CD14-positive monocyte (primary cell): ENCODE data around the gene ELMOD1. TPM values are rescaled to one million over a fixed set of nuclear protein-coding genes. Genes with fewer than 3 reads are reported as not detected.
A peak's percentile ranks its signal among the peaks of the same experiment; 100 is the strongest.

Experiments used
- DNase-seq, 3 donors: peaks; one replicate each; pipeline ENCODE4 v3.0.0-alpha.2; 2011 to 2022
- H2AFZ ChIP-seq: 2 replicates; pipeline ENCODE4 v1.6.0; 2012; ENCODE audit warnings: mild to moderate bottlenecking, low read depth, low read length, inconsistent platforms; ENCODE audit not compliant: insufficient read depth, poor library complexity, severe bottlenecking
- H3K27ac ChIP-seq, 2 donors: 1 replicate in 1 of 2; 2 replicates in 1 of 2; pipeline ENCODE4 v1.5.1; 2012 to 2013; ENCODE audit warnings: low read length in 2 of 2, control low read depth in 1 of 2, inconsistent platforms in 1 of 2, low read depth in 1 of 2, mild to moderate bottlenecking in 1 of 2
- H3K27me3 ChIP-seq, 2 donors: one replicate each; pipeline versions ENCODE4 v1.6.0 to v1.6.1; 2011 to 2013; ENCODE audit warnings: low read length in 2 of 2; ENCODE audit not compliant: control insufficient read depth in 2 of 2, insufficient read depth in 2 of 2
- H3K36me3 ChIP-seq, 2 donors: replicated peaks in 1 of 2; 1 replicate in 1 of 2; 2 replicates in 1 of 2; pipeline versions ENCODE4 v1.5.1 to v1.6.1; 2012 to 2013; ENCODE audit warnings: low read length in 2 of 2, control low read depth in 1 of 2, inconsistent platforms in 1 of 2, mild to moderate bottlenecking in 1 of 2; ENCODE audit not compliant: insufficient read depth in 2 of 2, control insufficient read depth in 1 of 2
- H3K4me1 ChIP-seq, 2 donors: 1 replicate in 1 of 2; 2 replicates in 1 of 2; pipeline versions ENCODE4 v1.5.1 to v1.6.1; 2012 to 2013; ENCODE audit warnings: low read length in 2 of 2, control low read depth in 1 of 2, inconsistent platforms in 1 of 2, mild to moderate bottlenecking in 1 of 2, moderate library complexity in 1 of 2; ENCODE audit not compliant: insufficient read depth in 2 of 2, control insufficient read depth in 1 of 2
- H3K4me2 ChIP-seq: replicated peaks from 2 replicates; pipeline ENCODE3; 2012; ENCODE audit warnings: low read length, moderate library complexity, mild to moderate bottlenecking; ENCODE audit not compliant: poor library complexity, severe bottlenecking; ENCODE audit errors: extremely low read depth
- H3K4me3 ChIP-seq, 3 experiments: fragments of 200-600 bp in 1 of 3; sonication (generic) in 1 of 3; replicated peaks in 1 of 3; 1 replicate in 2 of 3; 2 replicates in 1 of 3; pipeline ENCODE4 v1.5.1; 2011 to 2013; ENCODE audit warnings: low read length in 3 of 3, mild to moderate bottlenecking in 3 of 3, control low read depth in 2 of 3, low read depth in 2 of 3, inconsistent platforms in 1 of 3, moderate library complexity in 1 of 3
- H3K79me2 ChIP-seq: 2 replicates; pipeline ENCODE4 v1.6.0; 2012; ENCODE audit warnings: mild to moderate bottlenecking, control low read depth, inconsistent platforms, low read length, moderate library complexity; ENCODE audit not compliant: insufficient read depth
- H3K9ac ChIP-seq: 2 replicates; pipeline ENCODE4 v1.6.0; 2017; ENCODE audit warnings: low read length, mild to moderate bottlenecking; ENCODE audit not compliant: insufficient read depth, poor library complexity, severe bottlenecking
- H3K9me3 ChIP-seq, 2 donors: replicated peaks in 1 of 2; 1 replicate in 1 of 2; 2 replicates in 1 of 2; pipeline versions ENCODE4 v1.5.1 to v1.6.1; 2012 to 2013; ENCODE audit warnings: low read length in 2 of 2, control low read depth in 1 of 2; ENCODE audit not compliant: control insufficient read depth in 1 of 2, insufficient read depth in 1 of 2
- H4K20me1 ChIP-seq: 2 replicates; pipeline ENCODE4 v1.6.0; 2012; ENCODE audit warnings: mild to moderate bottlenecking, low read length, control low read depth, moderate library complexity; ENCODE audit not compliant: insufficient read depth
- H3K27ac Mint-ChIP-seq, 7 donors: one replicate each; pipeline ENCODE4 v1.8.0; 2020; ENCODE audit warnings: mild to moderate bottlenecking in 7 of 7, mixed read lengths in 7 of 7, moderate library complexity in 6 of 7, inconsistent platforms in 2 of 7
- H3K27me3 Mint-ChIP-seq, 3 donors: one replicate each; pipeline ENCODE4 v1.8.0; 2021 to 2022; ENCODE audit warnings: low read depth in 3 of 3, mild to moderate bottlenecking in 3 of 3, mixed read lengths in 3 of 3, moderate library complexity in 3 of 3, inconsistent platforms in 1 of 3
- H3K36me3 Mint-ChIP-seq, 2 donors: one replicate each; pipeline ENCODE4 v1.8.0; 2020; ENCODE audit warnings: mixed read lengths in 2 of 2, inconsistent platforms in 1 of 2, mild to moderate bottlenecking in 1 of 2
- H3K4me1 Mint-ChIP-seq: one replicate; pipeline ENCODE4 v1.8.0; 2020; ENCODE audit warnings: mild to moderate bottlenecking, mixed read lengths
- H3K4me3 Mint-ChIP-seq, 2 donors: one replicate each; pipeline ENCODE4 v1.8.0; 2020; ENCODE audit warnings: mild to moderate bottlenecking in 2 of 2, mixed read lengths in 2 of 2, moderate library complexity in 1 of 2
- H3K9me3 Mint-ChIP-seq, 7 donors: one replicate each; pipeline ENCODE4 v1.8.0; 2020 to 2022; ENCODE audit warnings: mixed read lengths in 7 of 7, mild to moderate bottlenecking in 6 of 7, moderate library complexity in 6 of 7, inconsistent platforms in 2 of 7
- CTCF ChIP-seq: fragments of 200-600 bp; IDR thresholded peaks from one replicate; pipeline ENCODE4 v1.8.0; 2022; ENCODE audit warnings: antibody characterized with exemption, mild to moderate bottlenecking
- WGBS: methylation state at CpG from one replicate; pipeline ENCODE4 v1.1.5; 2013; ENCODE audit warnings: missing lambda C conversion rate; ENCODE audit not compliant: insufficient coverage; 5-methylcytosine and 5-hydroxymethylcytosine counted together
- intact Hi-C, 2 donors: fragments of 100-400 bp; cut with micrococcal nuclease; formaldehyde crosslinking; loops; one replicate each; pipeline versions ENCODE4 v1.15.0 to v1.15.1; 2023
- polyA plus RNA-seq, 3 donors: library from polyadenylated mRNA; depleted of rRNA in 1 of 3; unstranded in 2 of 3; stranded (reverse) in 1 of 3; fragments of 300-500 nt in 2 of 3; fragments of >200 nt in 1 of 3; fragmentation: Illumina TruSeq in 2 of 3; gene quantifications; 1 replicate in 2 of 3; 2 replicates in 1 of 3; pipeline ENCODE4 v1.2.3, GENCODE V29; 2012 to 2021

ELMOD1 gene
- polyA plus RNA-seq, 3 donors: not detected

GRCh38 chr11:107566569-107566968 lies 24.4 kb upstream of the ELMOD1 start:
- Histone ChIP-seq H3K27ac (no peak overlapping the region), H3K27me3 (peaks cover 2% of the 10 kb centered on the region in 2 donors), H3K36me3 (no peaks in the 10 kb centered on the region), H3K4me3 (no peak overlapping the region), H3K4me1 (peaks cover 20 to 21% of the 10 kb centered on the region in 2 donors), H3K9ac (no peak overlapping the region), H3K79me2 (peaks cover 9% of the 10 kb centered on the region), H3K4me2 (no peak overlapping the region), H2AFZ (peak overlapping the region; percentile 87), H4K20me1 (no peaks in the 10 kb centered on the region), H3K9me3 (no peaks in the 10 kb centered on the region)
- Mint-ChIP-seq H3K4me3 (no peak overlapping the region), H3K9me3 (peaks cover 0 to 1% (median 0%) of the 10 kb centered on the region in 7 donors), H3K36me3 (peaks cover 3 to 5% of the 10 kb centered on the region in 2 donors), H3K27ac (no peak overlapping the region), H3K27me3 (peaks cover 3 to 5% (median 3%) of the 10 kb centered on the region in 3 donors), H3K4me1 (peaks cover 25% of the 10 kb centered on the region)
- DNase-seq: no peak
- intact Hi-C loops: loop anchor here in 1 of 2 donors (5.0 kb wide), 1 partner anchor 931 kb away; the partner anchor contains the start of gene POGLUT3
- 55% methylated on average over 1 of the region's 2 CpGs for WGBS
- TF ChIP-seq CTCF: no peak

- Mint-ChIP-seq H3K27ac (no peak overlapping the region), H3K9me3 (peaks cover 0 to 1% (median 0%) of the 10 kb centered on the region in 7 donors), H3K27me3 (peaks cover 1 to 7% (median 6%) of the 10 kb centered on the region in 3 donors), H3K4me3 (peak overlapping the region in 1 of 2 donors; percentile 22), H3K36me3 (no peaks in the 10 kb centered on the region), H3K4me1 (peaks cover 22% of the 10 kb centered on the region)
- no peak overlapping the region for H3K4me3 ChIP-seq
- H3K79me2 ChIP-seq: peaks cover 4% of the 10 kb centered on the region
- H3K9me3 ChIP-seq: no peaks in the 10 kb centered on the region
- no peak for DNase-seq
- H3K9ac ChIP-seq: no peak overlapping the region
- H3K36me3 ChIP-seq: no peaks in the 10 kb centered on the region
- H3K4me1 ChIP-seq: peaks cover 20 to 21% of the 10 kb centered on the region in 2 donors
- no peak overlapping the region for H2AFZ ChIP-seq
- H3K27ac ChIP-seq: no peak overlapping the region
- TF ChIP-seq CTCF: no peak
- WGBS: 20% methylated on average over 1 of the region's 5 CpGs
- intact Hi-C loops: loop anchor here in 1 of 2 donors (5.0 kb wide), 1 partner anchor 929 kb away; the partner anchor contains the start of gene POGLUT3
- H4K20me1 ChIP-seq: no peaks in the 10 kb centered on the region
- H3K4me2 ChIP-seq: no peak overlapping the region
- peaks cover 2 to 5% of the 10 kb centered on the region in 2 donors for H3K27me3 ChIP-seq
Measured at GRCh38 chr11:107567739-107568335, 23.1 kb upstream of the ELMOD1 start.
